ENCODE measurements around the gene GRAMD2A. TPM values are rescaled to one million over a fixed set of nuclear protein-coding genes. Genes with fewer than 3 reads are reported as not detected.

Gene GRAMD2A
- total and polyA plus RNA-seq, 10 of the 15 experiments (the other 5 are each of a cell fraction or from before 2014, with no cell fraction given), result 0.02 to 0.35 TPM; not detected in 8

DNA sequence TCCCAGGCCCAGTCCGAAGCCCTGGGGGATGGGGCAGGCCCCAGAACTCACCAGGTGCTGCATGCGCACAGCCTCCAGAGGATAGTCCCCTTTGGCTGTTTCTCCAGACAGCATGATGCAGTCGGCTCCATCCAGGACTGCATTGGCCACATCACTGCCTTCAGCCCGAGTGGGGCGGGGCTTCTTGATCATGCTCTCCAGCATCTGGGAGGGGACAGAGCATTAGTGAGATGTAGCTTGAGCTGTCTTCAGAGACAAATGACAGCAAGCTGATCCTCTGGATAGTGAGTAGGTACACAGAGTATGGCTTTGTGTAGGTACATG is 9.1 kb upstream of the GRAMD2A start:
- 90% methylated on average over 5 of the region's 5 CpGs for WGBS (ENCODE audit: insufficient coverage, insufficient replicate concordance, low lambda C conversion rate, missing lambda C conversion rate)
- Histone ChIP-seq H3K4me3 (no peak overlapping the region), H3K9me3 (replicated peaks; ENCODE audit: control insufficient read depth, insufficient read depth, low read length) (no peaks in the 10 kb centered on the region), H3K4me2 (ENCODE audit: control insufficient read depth, insufficient read depth) (no peak overlapping the region), H3K9ac (ENCODE audit: control insufficient read depth, insufficient read depth, low read length) (no peak overlapping the region), H4K20me1 (ENCODE audit: control insufficient read depth, insufficient read depth) (peaks cover 28% of the 10 kb centered on the region), H3K27me3 (replicated peaks in 1 of 2; ENCODE audit: control insufficient read depth in 2 of 2, insufficient read depth in 2 of 2, low read length in 1 of 2) (no peaks in the 10 kb centered on the region), H3K36me3 (ENCODE audit: control insufficient read depth in 2 of 2, insufficient read depth in 2 of 2, low read length in 1 of 2) (peaks cover 67 to 84% of the 10 kb centered on the region in 2 experiments), H2AFZ (ENCODE audit: control insufficient read depth, low read depth, low read length) (no peak overlapping the region), H3K4me1 (ENCODE audit: control insufficient read depth, insufficient read depth, low read length) (no peaks in the 10 kb centered on the region), H3K79me2 (ENCODE audit: control insufficient read depth, insufficient read depth, low read length) (no peaks in the 10 kb centered on the region; the same call in 1 of the 2 replicates), H3K27ac (ENCODE audit: control insufficient read depth, insufficient read depth) (no peak overlapping the region)
- ChIA-PET RAD21 (ENCODE audit: unreplicated experiment) (interaction anchor here (1.3 kb wide), 1 partner anchor 9 kb away, joined by 5 read pairs; the partner anchor contains the start of gene GRAMD2A), SMC1A (ENCODE audit: uncharacterized antibody, unreplicated experiment) (no interaction called here), POLR2A (no interaction called here), CTCF (no interaction called here)
- intact Hi-C loops (cut with micrococcal nuclease; ENCODE audit: unreplicated experiment) (no loop called here), in situ Hi-C loops (cut with MboI) (no loop called here)
- BruUV-seq (replicated peaks), result no TSS peak
- no peak for FAIRE-seq
- DNase-seq (ENCODE audit: low read depth, low spot score), result no peak
- TF ChIP-seq ESRRA (IDR thresholded peaks at IDR 0.05; ENCODE audit: low read length) (no peak), IKZF2 (IDR thresholded peaks at IDR 0.05) (no peak), ZZZ3 (IDR thresholded peaks at IDR 0.05; ENCODE audit: control insufficient read depth, insufficient read length, low read depth) (no peak), CHD4 (IDR thresholded peaks at IDR 0.05) (no peak)
- TF ChIP-seq, protein P1, sequence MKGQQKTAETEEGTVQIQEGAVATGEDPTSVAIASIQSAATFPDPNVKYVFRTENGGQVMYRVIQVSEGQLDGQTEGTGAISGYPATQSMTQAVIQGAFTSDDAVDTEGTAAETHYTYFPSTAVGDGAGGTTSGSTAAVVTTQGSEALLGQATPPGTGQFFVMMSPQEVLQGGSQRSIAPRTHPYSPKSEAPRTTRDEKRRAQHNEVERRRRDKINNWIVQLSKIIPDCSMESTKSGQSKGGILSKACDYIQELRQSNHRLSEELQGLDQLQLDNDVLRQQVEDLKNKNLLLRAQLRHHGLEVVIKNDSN (IDR thresholded peaks at IDR 0.05; ENCODE audit: borderline replicate concordance, extremely low read length, insufficient read depth, low read depth, low read length), result no peak
- ATAC-seq, result no peak

DNA sequence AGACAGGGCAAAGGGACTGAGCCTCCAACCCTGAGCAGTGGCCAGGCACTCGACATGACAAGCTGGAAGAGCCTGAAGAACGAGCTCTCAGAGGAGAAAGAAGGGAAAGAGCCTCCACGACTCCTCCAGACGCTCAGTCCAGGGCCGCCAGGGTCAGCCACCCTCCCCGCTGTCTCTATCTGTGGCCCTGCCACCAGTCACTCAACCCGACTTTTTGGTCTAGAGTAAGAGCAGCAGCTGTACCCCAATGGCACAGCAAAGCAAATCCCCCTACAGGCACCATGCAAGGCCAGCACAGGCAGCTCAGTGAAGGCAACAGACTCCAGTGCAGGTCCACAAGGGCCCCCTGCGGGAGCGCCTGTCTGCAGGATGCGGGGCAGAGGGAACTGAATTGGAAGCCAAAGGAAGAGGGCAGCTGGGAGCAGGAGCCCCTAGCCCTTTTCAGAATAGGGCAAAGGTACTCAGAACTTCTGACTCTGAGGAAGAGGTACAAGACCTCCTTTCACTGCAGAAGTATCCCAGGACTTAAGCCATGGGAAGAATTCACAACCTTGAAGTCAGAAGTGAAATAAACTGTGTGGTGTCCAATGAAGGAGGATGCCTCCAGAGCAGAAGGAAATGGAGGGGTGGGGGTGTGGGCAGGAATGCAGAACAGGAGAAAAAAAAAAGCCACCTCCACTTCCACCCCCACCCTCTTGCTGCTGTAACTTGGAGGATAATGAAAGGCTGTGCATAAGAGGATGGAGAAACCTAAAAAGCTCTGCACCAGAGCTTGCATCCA is 8.5 kb upstream of the GRAMD2A start:
- Histone ChIP-seq H3K9ac (ENCODE audit: control insufficient read depth, insufficient read depth, low read length) (no peak overlapping the region), H3K9me3 (replicated peaks; ENCODE audit: control insufficient read depth, insufficient read depth, low read length) (no peaks in the 10 kb centered on the region), H3K4me3 (no peak overlapping the region), H3K27me3 (replicated peaks in 1 of 2; ENCODE audit: control insufficient read depth in 2 of 2, insufficient read depth in 2 of 2, low read length in 1 of 2) (no peaks in the 10 kb centered on the region), H3K36me3 (ENCODE audit: control insufficient read depth in 2 of 2, insufficient read depth in 2 of 2, low read length in 1 of 2) (peaks cover 72 to 83% of the 10 kb centered on the region in 2 experiments), H3K4me1 (ENCODE audit: control insufficient read depth, insufficient read depth, low read length) (no peaks in the 10 kb centered on the region), H3K4me2 (ENCODE audit: control insufficient read depth, insufficient read depth) (no peak overlapping the region), H2AFZ (ENCODE audit: control insufficient read depth, low read depth, low read length) (no peak overlapping the region), H3K27ac (ENCODE audit: control insufficient read depth, insufficient read depth) (no peak overlapping the region), H3K79me2 (ENCODE audit: control insufficient read depth, insufficient read depth, low read length) (no peaks in the 10 kb centered on the region; the same call in 1 of the 2 replicates), H4K20me1 (ENCODE audit: control insufficient read depth, insufficient read depth) (peaks cover 30% of the 10 kb centered on the region)
- in situ Hi-C loops (cut with MboI) (no loop called here), intact Hi-C loops (cut with micrococcal nuclease; ENCODE audit: unreplicated experiment) (no loop called here)
- ChIA-PET RAD21 (ENCODE audit: unreplicated experiment) (interaction anchor here (0.8 kb wide), 1 partner anchor 89 kb away, joined by 4 read pairs; no protein-coding TSS in a partner anchor), POLR2A (no interaction called here), CTCF (no interaction called here), SMC1A (ENCODE audit: uncharacterized antibody, unreplicated experiment) (interaction anchor here (0.6 kb wide), 1 partner anchor 67 kb away, joined by 3 read pairs; no protein-coding TSS in a partner anchor)
- FAIRE-seq (no peak), ATAC-seq (no peak), DNase-seq (ENCODE audit: low read depth, low spot score) (no peak)
- TSS peak; percentile 14 for BruUV-seq (replicated peaks)
- 90% methylated on average over 10 of the region's 10 CpGs for WGBS (ENCODE audit: insufficient coverage, insufficient replicate concordance, low lambda C conversion rate, missing lambda C conversion rate)
- TF ChIP-seq POLR2AphosphoS2 (IDR thresholded peaks at IDR 0.05; ENCODE audit: low read depth, low read length) (peak; percentile 69; the same call in 1 of the 2 replicates), TBL1XR1 (IDR thresholded peaks at IDR 0.05; ENCODE audit: low read depth, low read length) (no peak)
